K562 (cell line): ENCODE data around the gene ARID3A. TPM values are rescaled to one million over a fixed set of nuclear protein-coding genes. Genes with fewer than 3 reads are reported as not detected.

ENCODE experiments used
- ATF7 ChIP-seq: fragments of 450-650 bp; IDR thresholded peaks from 2 replicates; pipeline ENCODE4 v1.7.1; 2014; ENCODE audit warnings: mild to moderate bottlenecking, moderate library complexity
- CTCF ChIP-seq, 3 experiments: IDR thresholded peaks in 2 of 3; conservative IDR thresholded peaks in 1 of 3; 2 replicates each; pipeline ENCODE4 v1.5.1; 2011 to 2012; ENCODE audit warnings: low read length in 3 of 3, mild to moderate bottlenecking in 3 of 3, control low read depth in 2 of 3, improper control_type of control experiment in 1 of 3, inconsistent platforms in 1 of 3, low read depth in 1 of 3, mixed read lengths in 1 of 3, moderate library complexity in 1 of 3; ENCODE audit not compliant: insufficient read depth in 2 of 3
- EHMT2 ChIP-seq: fragments of 450-650 bp; IDR thresholded peaks from 2 replicates; pipeline ENCODE4 v1.6.1; 2018; ENCODE audit warnings: antibody characterized with exemption
- GATA2 ChIP-seq: sonication (generic); formaldehyde crosslinking; IDR thresholded peaks from 2 replicates; pipeline ENCODE4 v1.4.0; 2020; ENCODE audit warnings: mild to moderate bottlenecking, missing genetic modification reagents
- MTA3 ChIP-seq: fragments of 450-650 bp; formaldehyde crosslinking; IDR thresholded peaks from 2 replicates; pipeline ENCODE4 v1.6.1; 2017; ENCODE audit warnings: mild to moderate bottlenecking, borderline replicate concordance
- MYC ChIP-seq, 2 experiments: fragments of 250-450 bp in 1 of 2; sonication (Bioruptor Pico) in 1 of 2; IDR thresholded peaks; 2 replicates each; pipeline versions ENCODE4 v1.5.1 to v1.6.1; 2012 to 2021; ENCODE audit warnings: low read depth in 2 of 2, borderline replicate concordance in 1 of 2, improper control_type of control experiment in 1 of 2, low read length in 1 of 2, mild to moderate bottlenecking in 1 of 2, moderate library complexity in 1 of 2
- SIRT6 ChIP-seq: IDR thresholded peaks from one replicate; pipeline ENCODE4 v1.6.1; 2012; ENCODE audit warnings: low read depth, mild to moderate bottlenecking, control low read depth, inconsistent platforms, low read length, moderate library complexity
- TSHZ1 ChIP-seq: fragments of 250-450 bp; sonication (Bioruptor Pico); IDR thresholded peaks from 2 replicates; pipeline ENCODE4 v1.4.0; 2020; ENCODE audit warnings: mild to moderate bottlenecking, moderate library complexity
- ZBTB9 ChIP-seq: fragments of 450-650 bp; formaldehyde crosslinking; IDR thresholded peaks from 2 replicates; pipeline ENCODE4 v1.4.0; 2020; ENCODE audit warnings: mild to moderate bottlenecking, moderate library complexity
- ZC3H11A ChIP-seq: IDR thresholded peaks from 2 replicates; pipeline ENCODE4 v1.6.1; 2012; ENCODE audit warnings: low read depth, low read length, improper control_type of control experiment
- ZNF12 ChIP-seq: sonication (generic); formaldehyde crosslinking; IDR thresholded peaks from 2 replicates; pipeline ENCODE4 v1.4.0; 2020; ENCODE audit warnings: mild to moderate bottlenecking, missing genetic modification reagents
- ZNF217 ChIP-seq: sonication (generic); formaldehyde crosslinking; IDR thresholded peaks from 2 replicates; pipeline ENCODE4 v1.8.0; 2022; ENCODE audit warnings: mild to moderate bottlenecking, missing genetic modification reagents
- ZNF431 ChIP-seq: sonication (generic); formaldehyde crosslinking; IDR thresholded peaks from 2 replicates; pipeline ENCODE4 v1.8.0; 2022; ENCODE audit warnings: mild to moderate bottlenecking, missing genetic modification reagents
- ZNF592 ChIP-seq: fragments of 450-650 bp; IDR thresholded peaks from 2 replicates; pipeline ENCODE4 v1.6.1; 2017; ENCODE audit warnings: antibody characterized with exemption, mild to moderate bottlenecking
- polyA plus RNA-seq, 8 experiments: library from polyadenylated mRNA; depleted of rRNA in 4 of 8; stranded (reverse) in 5 of 8; unstranded in 3 of 8; fragments of >200 nt; fragmentation: Nextera tagmentation in 2 of 8; fragmentation: Illumina TruSeq in 1 of 8; extraction: Ambion mirVana in 2 of 8; extraction: Trizol in 1 of 8; gene quantifications; 2 replicates each; pipeline versions ENCODE4 v1.2.1 to v1.2.3, GENCODE V29; 2011 to 2014; ENCODE audit warnings: inconsistent platforms in 1 of 8, missing spikeins in 1 of 8
- total RNA-seq, 7 experiments: library from RNA; depleted of rRNA in 6 of 7; stranded (reverse); fragments of >200 nt in 6 of 7; fragmentation: Illumina TruSeq in 2 of 7; extraction: Trizol in 2 of 7; gene quantifications; 2 replicates each; pipeline versions ENCODE4 v1.2.1 to v1.2.3, GENCODE V29; 2011 to 2021; ENCODE audit warnings: low replicate concordance in 1 of 7

Gene ARID3A
- total and polyA plus RNA-seq, 9 of the 15 experiments (the other 6 are each of a cell fraction or from before 2014, with no cell fraction given), result 1.4 to 118 (median 31.2) TPM

- TF ChIP-seq TSHZ1 (no peak), MYC (IDR thresholded peaks at IDR 0.05; ENCODE audit: low read depth, low read length) (0 out of 2 replicates have a peak, but pooled peaks have one; percentile 46), MYC (CRISPR knock-in tag; IDR thresholded peaks at IDR 0.05; ENCODE audit: borderline replicate concordance, low read depth) (no peak), ATF7 (peak; percentile 88), ZNF592 (peak; percentile 74), ZNF431 (CRISPR knock-in tag) (no peak), ZBTB9 (peak; percentile 79; the same call in 1 of the 2 replicates), MTA3 (peak; percentile 72), EHMT2 (no peak), CTCF (IDR thresholded peaks at IDR 0.05 in 2 of 3, conservative IDR thresholded peaks at IDR 0.05 in 1 of 3; ENCODE audit: insufficient read depth in 2 of 3, low read depth in 1 of 3, low read length in 3 of 3) (no peak), ZNF217 (no peak), ZNF12 (CRISPR knock-in tag) (0 out of 2 replicates have a peak, but pooled peaks have one; percentile 42), SIRT6 (no peak), ZC3H11A (no peak), GATA2 (CRISPR knock-in tag) (no peak)
Measured at GRCh38 chr19:958967-959855, 33.4 kb downstream of the ARID3A start (continued).
